Left lung (tissue), 10 donors: Measurements from ENCODE around the gene MRGPRD. TPM values are rescaled to one million over a fixed set of nuclear protein-coding genes. Genes with fewer than 3 reads are reported as not detected.

Experiments
- ATAC-seq: fragments of 200-7000 bp; cut with Tn5 transposase; one replicate; pipeline ENCODE4 v1.9.1; 2020; ENCODE audit warnings: moderate library complexity
- DNase-seq, 4 donors: peaks; one replicate each; pipeline ENCODE4 v3.0.0-alpha.2; 2013 to 2020
- H3K27ac ChIP-seq, 2 donors: fragments of 200-600 bp; sonication (generic) in 1 of 2; one replicate each; pipeline versions ENCODE4 v1.5.0 to v1.8.0; 2020 to 2021
- H3K27me3 ChIP-seq, 2 donors: fragments of 200-600 bp; sonication (generic) in 1 of 2; one replicate each; pipeline versions ENCODE4 v1.5.0 to v1.8.0; 2020 to 2021
- H3K36me3 ChIP-seq, 2 donors: fragments of 200-600 bp; sonication (generic) in 1 of 2; one replicate each; pipeline versions ENCODE4 v1.5.0 to v1.8.0; 2020 to 2021
- H3K4me1 ChIP-seq, 2 donors: fragments of 200-600 bp; one replicate each; pipeline ENCODE4 v1.8.0; 2021
- H3K4me3 ChIP-seq, 2 donors: fragments of 200-600 bp; sonication (generic) in 1 of 2; one replicate each; pipeline versions ENCODE4 v1.5.0 to v1.8.0; 2020 to 2021; ENCODE audit warnings: mild to moderate bottlenecking in 1 of 2
- H3K9me3 ChIP-seq, 2 donors: fragments of 200-600 bp; sonication (generic) in 1 of 2; one replicate each; pipeline versions ENCODE4 v1.5.0 to v1.8.0; 2020 to 2021
- CTCF ChIP-seq, 2 donors: fragments of 200-600 bp; sonication (generic) in 1 of 2; IDR thresholded peaks; one replicate each; pipeline versions ENCODE4 v1.5.0 to v1.8.0; 2021; ENCODE audit warnings: antibody characterized with exemption in 2 of 2
- intact Hi-C, 2 donors: fragments of 100-400 bp; cut with DNase I; formaldehyde crosslinking; loops; one replicate each; pipeline versions ENCODE4 v1.11.2 to v1.14.2; 2022
- polyA plus RNA-seq, 6 donors: library from polyadenylated mRNA; unstranded; fragments of 120-200 nt; gene quantifications; one replicate each; pipeline ENCODE4 v1.2.1, GENCODE V29; 2013; ENCODE audit not compliant: insufficient read length in 6 of 6
- total RNA-seq, 2 donors: library from RNA; stranded (reverse); fragmentation: NEBNext Ultra II Directional; extraction: Animal tissue kit (Norgen Biotek cat#: 25700); gene quantifications; one replicate each; pipeline ENCODE4 v1.2.1, GENCODE V29; 2021
- donor health status: DM: no; HTN: yes; CAD: no.
- donor health status: DM: no; HTN: no; CAD: no.

The MRGPRD gene
- total and polyA plus RNA-seq, 8 donors, result not detected

GRCh38 chr11:68987211-68987610 is 6.4 kb upstream of the MRGPRD start:
- Histone ChIP-seq H3K27me3 (peaks cover 0 to 42% of the 10 kb centered on the region in 2 donors), H3K36me3 (no peaks in the 10 kb centered on the region), H3K4me3 (no peak overlapping the region), H3K4me1 (no peaks in the 10 kb centered on the region), H3K27ac (no peak overlapping the region), H3K9me3 (peaks cover 0 to 2% of the 10 kb centered on the region in 2 donors)
- no peak for ATAC-seq
- TF ChIP-seq CTCF (IDR thresholded peaks at IDR 0.05), result no peak
- DNase-seq, result no peak
- intact Hi-C loops, result no loop called here

GRCh38 chr11:68983801-68984200 is 3.0 kb upstream of the MRGPRD start:
- H3K36me3 ChIP-seq, result no peaks in the 10 kb centered on the region
- no peak for ATAC-seq
- H3K27ac ChIP-seq, result no peak overlapping the region
- no peak for TF ChIP-seq CTCF (IDR thresholded peaks at IDR 0.05)
- H3K9me3 ChIP-seq, result peaks cover 0 to 5% of the 10 kb centered on the region in 2 donors
- intact Hi-C loops, result no loop called here
- peaks cover 0 to 34% of the 10 kb centered on the region in 2 donors for H3K27me3 ChIP-seq
- no peaks in the 10 kb centered on the region for H3K4me1 ChIP-seq
- H3K4me3 ChIP-seq, result no peak overlapping the region
- DNase-seq, result no peak

- DNase-seq (no peak), ATAC-seq (no peak)
- TF ChIP-seq CTCF (IDR thresholded peaks at IDR 0.05), result no peak
- intact Hi-C loops, result no loop called here
- no peaks in the 10 kb centered on the region for H3K36me3 ChIP-seq
- H3K27me3 ChIP-seq, result peaks cover 0 to 40% of the 10 kb centered on the region in 2 donors
- H3K27ac ChIP-seq, result no peak overlapping the region
- H3K9me3 ChIP-seq, result peaks cover 0 to 5% of the 10 kb centered on the region in 2 donors
- H3K4me1 ChIP-seq, result no peaks in the 10 kb centered on the region
- H3K4me3 ChIP-seq, result no peak overlapping the region
Measured at GRCh38 chr11:68982134-68982533, 1.3 kb upstream of the MRGPRD start.

- ATAC-seq, result no peak
- Histone ChIP-seq H3K36me3 (no peaks in the 10 kb centered on the region), H3K4me3 (no peak overlapping the region), H3K4me1 (no peaks in the 10 kb centered on the region), H3K9me3 (peaks cover 0 to 5% of the 10 kb centered on the region in 2 donors), H3K27ac (no peak overlapping the region), H3K27me3 (peaks cover 0 to 32% of the 10 kb centered on the region in 2 donors)
- TF ChIP-seq CTCF (IDR thresholded peaks at IDR 0.05), result no peak
- intact Hi-C loops, result no loop called here
- DNase-seq, result peak in 1 of 4 donors; percentile 19
Measured at GRCh38 chr11:68979931-68980775, 633 bp downstream of the MRGPRD start.

GRCh38 chr11:68978931-68979594 is 1.7 kb downstream of the MRGPRD start:
- DNase-seq (peak in 1 of 4 donors; percentile 13), ATAC-seq (no peak)
- H3K36me3 ChIP-seq, result no peaks in the 10 kb centered on the region
- H3K4me3 ChIP-seq, result no peak overlapping the region
- H3K4me1 ChIP-seq, result no peaks in the 10 kb centered on the region
- no peak overlapping the region for H3K27ac ChIP-seq
- peaks cover 0 to 5% of the 10 kb centered on the region in 2 donors for H3K9me3 ChIP-seq
- peaks cover 0 to 26% of the 10 kb centered on the region in 2 donors for H3K27me3 ChIP-seq
- no peak for TF ChIP-seq CTCF (IDR thresholded peaks at IDR 0.05)
- intact Hi-C loops, result no loop called here
